Measurements from ENCODE around the gene TWIST2. TPM values are rescaled to one million over a fixed set of nuclear protein-coding genes. Genes with fewer than 3 reads are reported as not detected.

TWIST2 gene
- total and polyA plus RNA-seq, 9 of the 15 experiments (the other 6 are each of a cell fraction or from before 2014, with no cell fraction given) = not detected

DNA sequence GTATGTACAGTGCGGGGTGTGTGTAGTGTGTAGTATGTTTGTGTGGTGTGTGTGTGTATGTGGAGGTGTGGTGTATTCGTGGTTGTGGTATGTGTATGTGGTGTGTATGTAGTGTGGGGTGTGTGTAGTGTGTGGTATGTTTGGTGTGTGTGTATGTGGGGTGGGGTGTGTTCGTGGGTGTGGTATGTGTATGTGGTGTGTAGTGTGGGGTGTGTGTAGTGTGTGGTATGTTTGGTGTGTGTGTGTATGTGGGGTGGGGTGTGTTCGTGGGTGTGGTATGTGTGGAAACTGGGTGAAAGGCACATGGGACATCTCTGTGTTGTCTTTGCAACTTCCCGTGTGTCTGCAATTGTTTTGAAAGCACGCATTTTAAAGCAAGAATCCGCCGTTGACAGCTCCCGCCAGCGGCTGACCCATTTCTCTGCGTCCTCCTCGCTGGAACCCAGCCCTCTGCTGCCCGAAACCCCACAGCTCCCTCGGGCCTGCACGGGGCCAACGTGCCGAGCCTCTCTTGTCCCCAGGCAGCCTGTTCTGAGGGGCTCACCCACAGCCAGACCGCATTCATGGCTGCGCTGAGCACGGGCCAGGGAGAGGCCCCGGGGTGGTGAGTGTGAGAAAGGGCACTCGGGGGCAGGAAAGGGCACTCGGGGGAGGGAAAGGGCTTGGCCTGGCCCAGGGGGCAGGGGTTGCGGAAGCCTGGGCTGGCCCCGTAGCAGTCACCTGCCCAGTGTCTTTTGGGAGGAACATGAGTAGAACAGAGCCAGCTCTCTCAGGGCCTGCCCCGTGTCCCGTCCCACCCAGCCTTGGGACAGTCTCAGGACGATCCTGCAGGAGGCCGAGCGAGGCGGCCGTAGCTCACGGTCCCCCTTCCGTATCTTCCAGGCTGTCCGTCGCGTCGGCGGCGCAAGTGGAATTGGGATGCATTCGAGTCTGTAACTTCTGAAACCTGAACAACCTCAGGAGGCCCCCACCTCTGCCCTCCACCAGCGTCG, 61.4 kb downstream of the TWIST2 start:
- BruUV-seq (replicated peaks) = no TSS peak
- ATAC-seq (peak; percentile 58), FAIRE-seq (no peak), DNase-seq (ENCODE audit: extremely low read depth in 1 of 4, low spot score in 3 of 4) (no peak)
- H3K79me2 ChIP-seq (ENCODE audit: control insufficient read depth, insufficient read depth, low read length) = no peaks in the 10 kb centered on the region
- H3K27ac ChIP-seq (ENCODE audit: extremely low read depth, low read depth, low read length) = no peak overlapping the region
- no peak overlapping the region for H3K4me2 ChIP-seq (ENCODE audit: insufficient read depth, low read length)
- in situ Hi-C loops (cut with MboI) = no loop called here
- H3K4me3 ChIP-seq = no peak overlapping the region
- no peaks in the 10 kb centered on the region for H3K9me1 ChIP-seq (ENCODE audit: control insufficient read depth, insufficient read depth, low read length)
- H3K27me3 ChIP-seq (ENCODE audit: control insufficient read depth in 2 of 2, insufficient read depth in 2 of 2, low read length in 2 of 2) = peaks cover 3 to 20% of the 10 kb centered on the region in 2 experiments; a peak in 3 of 5 replicates
- peaks cover 0 to 4% of the 10 kb centered on the region in 2 experiments; a peak in 1 of 5 replicates for H3K4me1 ChIP-seq (replicated peaks in 1 of 2; ENCODE audit: control insufficient read depth in 2 of 2, insufficient read depth in 2 of 2, low read length in 2 of 2)
- H4K20me1 ChIP-seq (replicated peaks; ENCODE audit: control insufficient read depth, insufficient read depth, low read length) = no peaks in the 10 kb centered on the region
- intact Hi-C loops (cut with micrococcal nuclease) = no loop called here
- no peaks in the 10 kb centered on the region for H3K9me3 ChIP-seq (replicated peaks; ENCODE audit: control insufficient read depth, insufficient read depth, low read depth, low read length)
- H3K9ac ChIP-seq (ENCODE audit: insufficient read depth in 1 of 2, low read depth in 2 of 2, low read length in 2 of 2) = no peak overlapping the region
- ChIA-PET CTCF (ENCODE audit: low intra/inter-chr PET ratio) (no interaction called here), POLR2A (interaction anchor here (0.7 kb wide), 1 partner anchor 17 kb away, joined by 3 read pairs; no protein-coding TSS in a partner anchor)
- TF ChIP-seq PTBP1 (IDR thresholded peaks at IDR 0.05; ENCODE audit: low read depth, low read length) = no peak
- WGBS (ENCODE audit: insufficient coverage, low coverage, missing lambda C conversion rate) = under 1% methylated on average over 15 of the region's 43 CpGs
- no peaks in the 10 kb centered on the region for H3K36me3 ChIP-seq (ENCODE audit: control insufficient read depth, insufficient read depth, low read length)
- no peak overlapping the region for H2AFZ ChIP-seq (ENCODE audit: low read depth, low read length)

DNA sequence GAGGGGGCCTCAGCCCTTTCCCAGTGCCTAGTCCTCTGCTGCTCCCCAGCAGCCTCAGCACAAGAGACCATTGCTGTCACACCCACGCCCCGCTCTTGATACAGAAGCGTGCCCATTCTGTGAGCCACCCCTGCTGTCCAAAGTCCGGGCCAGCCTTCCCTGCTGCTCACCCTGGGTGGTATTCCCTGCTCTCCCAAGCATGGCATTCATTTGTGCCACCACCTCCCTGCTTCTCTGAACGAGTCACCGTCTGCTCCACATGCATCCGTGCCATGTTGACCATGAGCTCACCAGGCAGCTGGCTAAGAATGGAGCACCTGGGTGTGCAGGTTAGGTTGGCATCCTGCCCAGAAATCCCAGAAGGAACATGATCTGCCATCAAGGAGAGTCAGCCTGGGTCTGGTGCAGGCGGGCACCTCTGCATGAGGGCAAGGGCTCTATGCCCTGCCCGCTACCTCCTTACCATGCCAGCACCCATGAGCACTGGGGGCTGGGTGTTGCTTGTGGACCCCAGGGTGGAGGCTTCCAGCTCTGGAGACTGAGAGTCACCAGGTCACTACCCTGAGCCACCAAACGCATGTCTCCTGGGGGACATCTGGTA, 63.0 kb downstream of the TWIST2 start:
- WGBS (ENCODE audit: insufficient coverage, low coverage, missing lambda C conversion rate) = 2% methylated on average over 9 of the region's 10 CpGs
- in situ Hi-C loops (cut with MboI) (no loop called here), intact Hi-C loops (cut with micrococcal nuclease) (no loop called here)
- Histone ChIP-seq H3K4me3 (no peak overlapping the region), H3K79me2 (ENCODE audit: control insufficient read depth, insufficient read depth, low read length) (no peaks in the 10 kb centered on the region), H3K27me3 (ENCODE audit: control insufficient read depth in 2 of 2, insufficient read depth in 2 of 2, low read length in 2 of 2) (peaks cover 3 to 36% of the 10 kb centered on the region in 2 experiments; a peak in 3 of 5 replicates), H3K9ac (ENCODE audit: insufficient read depth in 1 of 2, low read depth in 2 of 2, low read length in 2 of 2) (no peak overlapping the region), H3K27ac (ENCODE audit: extremely low read depth, low read depth, low read length) (no peak overlapping the region), H3K9me1 (ENCODE audit: control insufficient read depth, insufficient read depth, low read length) (no peaks in the 10 kb centered on the region), H3K9me3 (replicated peaks; ENCODE audit: control insufficient read depth, insufficient read depth, low read depth, low read length) (no peaks in the 10 kb centered on the region), H3K4me2 (ENCODE audit: insufficient read depth, low read length) (no peak overlapping the region), H3K36me3 (ENCODE audit: control insufficient read depth, insufficient read depth, low read length) (no peaks in the 10 kb centered on the region), H2AFZ (ENCODE audit: low read depth, low read length) (no peak overlapping the region), H4K20me1 (replicated peaks; ENCODE audit: control insufficient read depth, insufficient read depth, low read length) (no peaks in the 10 kb centered on the region), H3K4me1 (replicated peaks in 1 of 2; ENCODE audit: control insufficient read depth in 2 of 2, insufficient read depth in 2 of 2, low read length in 2 of 2) (peaks cover 0 to 4% of the 10 kb centered on the region in 2 experiments; a peak in 1 of 5 replicates)
- no peak for TF ChIP-seq ZNF224 (CRISPR knock-in tag; IDR thresholded peaks at IDR 0.05)
- no peak for TF ChIP-seq DNMT1 (IDR thresholded peaks at IDR 0.05)
- TF ChIP-seq SAFB (IDR thresholded peaks at IDR 0.05; ENCODE audit: borderline replicate concordance, low read depth, low read length) = no peak
- no TSS peak for BruUV-seq (replicated peaks)
- DNase-seq (ENCODE audit: extremely low read depth in 1 of 4, low spot score in 3 of 4) (no peak), ATAC-seq (no peak), FAIRE-seq (no peak)
- POLR2A ChIA-PET = no interaction called here
- CTCF ChIA-PET (ENCODE audit: low intra/inter-chr PET ratio) = no interaction called here

All from K562 (cell line).